ENCODE results near the gene APLP2. TPM values are rescaled to one million over a fixed set of nuclear protein-coding genes. Genes with fewer than 3 reads are reported as not detected.

The APLP2 gene
- total RNA-seq, 1 experiment from 2014 or later: 447 TPM

DNA sequence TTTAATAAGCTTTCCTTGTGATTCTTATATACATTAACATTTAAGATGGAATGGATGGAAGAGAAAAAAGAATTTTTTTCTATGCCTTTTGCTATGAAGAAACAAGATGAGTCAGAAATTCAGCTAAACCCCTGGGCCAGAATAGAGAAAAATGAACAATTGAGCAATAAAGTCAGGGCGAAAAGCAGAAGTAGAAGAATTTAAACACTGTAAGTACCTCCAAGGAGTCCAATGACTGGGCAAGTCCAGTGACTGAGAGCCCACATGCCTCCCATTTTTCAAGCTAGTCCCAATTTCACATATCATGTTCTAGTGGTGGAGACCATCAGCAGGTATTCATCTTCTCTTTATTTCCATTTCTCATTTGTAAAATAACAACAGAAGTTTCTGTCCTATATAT, 18.6 kb upstream of the APLP2 start:
- no peaks in the 10 kb centered on the region for H3K36me3 Mint-ChIP-seq (ENCODE audit: insufficient read depth, unreplicated experiment)
- CTCF ChIA-PET: no interaction called here
- H3K27me3 Mint-ChIP-seq (ENCODE audit: unreplicated experiment): no peaks in the 10 kb centered on the region
- no peak for TF ChIP-seq CTCF (IDR thresholded peaks at IDR 0.05; ENCODE audit: unreplicated experiment)
- no peaks in the 10 kb centered on the region for H3K4me1 Mint-ChIP-seq (ENCODE audit: low read depth, unreplicated experiment)
- no TSS peak for BruUV-seq (replicated peaks)
- no peak overlapping the region for H3K4me3 Mint-ChIP-seq (ENCODE audit: low read depth, unreplicated experiment)
- DNase-seq: no peak
- H3K9me3 Mint-ChIP-seq (ENCODE audit: low read depth, unreplicated experiment): no peaks in the 10 kb centered on the region
- H3K27ac Mint-ChIP-seq (ENCODE audit: unreplicated experiment): no peak overlapping the region
- intact Hi-C loops (cut with micrococcal nuclease; ENCODE audit: unreplicated experiment): no loop called here

DNA sequence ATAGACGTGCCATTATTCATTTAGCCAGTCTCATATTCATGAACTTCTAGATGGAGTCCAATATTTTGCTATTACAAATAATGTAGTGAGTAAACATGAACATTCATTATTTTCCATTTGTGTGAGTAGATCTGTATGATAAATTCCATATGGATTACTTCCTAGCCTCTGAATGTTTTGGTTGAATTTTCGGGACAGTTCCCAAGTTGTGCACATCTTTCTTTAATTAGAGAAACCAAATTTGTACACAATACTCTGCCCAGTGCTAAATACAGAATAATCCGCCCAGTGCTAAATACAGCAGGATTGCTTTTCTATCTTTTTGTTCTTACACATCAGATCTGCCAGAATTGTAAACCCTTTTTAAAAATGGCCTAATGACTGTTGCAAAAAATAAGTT, 17.1 kb upstream of the APLP2 start:
- no peaks in the 10 kb centered on the region for H3K4me1 Mint-ChIP-seq (ENCODE audit: low read depth, unreplicated experiment)
- H3K36me3 Mint-ChIP-seq (ENCODE audit: insufficient read depth, unreplicated experiment): no peaks in the 10 kb centered on the region
- BruUV-seq (replicated peaks): no TSS peak
- no peaks in the 10 kb centered on the region for H3K27me3 Mint-ChIP-seq (ENCODE audit: unreplicated experiment)
- TF ChIP-seq CTCF (IDR thresholded peaks at IDR 0.05; ENCODE audit: unreplicated experiment): no peak
- H3K4me3 Mint-ChIP-seq (ENCODE audit: low read depth, unreplicated experiment): no peak overlapping the region
- intact Hi-C loops (cut with micrococcal nuclease; ENCODE audit: unreplicated experiment): no loop called here
- CTCF ChIA-PET: no interaction called here
- H3K9me3 Mint-ChIP-seq (ENCODE audit: low read depth, unreplicated experiment): no peaks in the 10 kb centered on the region
- no peak for DNase-seq
- no peak overlapping the region for H3K27ac Mint-ChIP-seq (ENCODE audit: unreplicated experiment)

GRCh38 chr11:130054966-130055365, 14.7 kb upstream of the APLP2 start:
- no peak overlapping the region for H3K4me3 Mint-ChIP-seq (ENCODE audit: low read depth, unreplicated experiment)
- H3K27me3 Mint-ChIP-seq (ENCODE audit: unreplicated experiment): no peaks in the 10 kb centered on the region
- intact Hi-C loops (cut with micrococcal nuclease; ENCODE audit: unreplicated experiment): no loop called here

DNA sequence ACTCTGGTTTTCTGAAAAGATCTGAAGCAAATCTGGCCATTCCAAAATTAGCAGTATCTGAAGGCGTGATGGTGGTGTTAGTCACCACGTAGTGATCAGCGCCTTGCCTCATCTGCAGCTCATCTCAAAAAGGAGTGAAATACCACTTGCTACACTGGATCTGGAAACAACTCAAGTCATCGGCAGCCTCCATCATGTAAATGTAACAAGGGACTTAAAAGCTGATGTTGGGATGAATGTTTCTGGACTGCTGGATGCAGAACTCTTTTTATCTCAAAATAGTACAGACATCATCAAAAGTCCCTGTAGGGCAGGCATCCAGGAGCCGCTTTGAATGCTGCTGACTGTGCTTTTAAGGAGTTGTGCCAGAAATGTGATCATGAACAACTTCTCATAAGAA, 14.1 kb upstream of the APLP2 start:
- BruUV-seq (replicated peaks): no TSS peak
- CTCF ChIA-PET: interaction anchor here (0.6 kb wide), 2 partner anchors 13 to 104 kb away, joined by 3 read pairs; no protein-coding TSS in a partner anchor

More at GRCh38 chr11:130054966-130055365, 14.7 kb upstream of the APLP2 start:
- BruUV-seq (replicated peaks): no TSS peak
- no peaks in the 10 kb centered on the region for H3K9me3 Mint-ChIP-seq (ENCODE audit: low read depth, unreplicated experiment)
- no peak overlapping the region for H3K27ac Mint-ChIP-seq (ENCODE audit: unreplicated experiment)
- no peaks in the 10 kb centered on the region for H3K4me1 Mint-ChIP-seq (ENCODE audit: low read depth, unreplicated experiment)
- no peak for DNase-seq
- TF ChIP-seq CTCF (IDR thresholded peaks at IDR 0.05; ENCODE audit: unreplicated experiment): no peak
- CTCF ChIA-PET: no interaction called here
- no peaks in the 10 kb centered on the region for H3K36me3 Mint-ChIP-seq (ENCODE audit: insufficient read depth, unreplicated experiment)

More for the DNA sequence above, 14.1 kb upstream of the APLP2 start:
- Mint-ChIP-seq H3K27ac (ENCODE audit: unreplicated experiment) (no peak overlapping the region), H3K36me3 (ENCODE audit: insufficient read depth, unreplicated experiment) (no peaks in the 10 kb centered on the region), H3K9me3 (ENCODE audit: low read depth, unreplicated experiment) (no peaks in the 10 kb centered on the region), H3K4me3 (ENCODE audit: low read depth, unreplicated experiment) (no peak overlapping the region), H3K27me3 (ENCODE audit: unreplicated experiment) (no peaks in the 10 kb centered on the region), H3K4me1 (ENCODE audit: low read depth, unreplicated experiment) (no peaks in the 10 kb centered on the region)
- DNase-seq: no peak
- no peak for TF ChIP-seq CTCF (IDR thresholded peaks at IDR 0.05; ENCODE audit: unreplicated experiment)
- intact Hi-C loops (cut with micrococcal nuclease; ENCODE audit: unreplicated experiment): no loop called here

Data from Calu3 (cell line).